GM21529 (cell line): ENCODE measurements around the gene RARG.
"Not testable (repeated sequence)": the region's sequence is repeated elsewhere in the genome, so short reads cannot be mapped to it uniquely, and the experiment has no call there.

Experiments
- ATAC-seq: cut with Tn5 transposase; IDR thresholded peaks from one replicate; pipeline ENCODE4 v1.9.1; 2021; ENCODE audit not compliant: unreplicated experiment

RARG gene

DNA sequence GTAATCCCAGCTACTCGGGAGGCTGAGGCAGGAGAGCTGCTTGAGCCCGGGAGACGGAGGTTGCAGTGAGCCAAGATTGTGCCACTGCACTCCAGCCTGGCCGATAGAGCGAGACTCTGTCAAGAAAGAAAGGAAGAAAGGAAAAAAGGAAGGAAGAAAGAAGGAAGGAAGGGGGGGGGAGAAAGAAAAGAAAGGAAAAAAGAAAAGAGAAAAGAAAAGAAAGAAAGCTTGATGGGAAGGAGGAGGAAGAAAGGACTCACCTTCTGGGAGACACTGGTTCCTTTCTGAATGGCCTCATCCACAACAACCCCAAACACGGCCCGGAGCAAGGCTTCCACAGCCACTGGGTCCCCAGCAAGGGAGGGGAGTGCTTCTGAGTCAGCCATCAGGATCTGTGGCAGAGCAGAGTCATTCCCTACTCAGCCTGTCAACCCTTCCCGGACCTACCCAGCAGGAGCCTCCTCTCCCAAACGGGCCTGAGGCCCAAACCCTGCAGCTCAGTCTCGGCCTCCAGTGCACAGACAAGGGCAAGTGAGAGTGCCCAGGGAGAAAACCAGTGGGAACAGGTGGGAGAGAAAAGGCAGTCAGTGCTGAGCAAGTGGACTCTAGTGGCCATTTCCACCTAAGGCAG is 58.8 kb downstream of the RARG start:
- ATAC-seq: no peak

GRCh38 chr12:53172352-53172751 is 59.7 kb downstream of the RARG start:
- ATAC-seq: no peak

- ATAC-seq: no peak
Observed at GRCh38 chr12:53171725-53172329, 60.2 kb downstream of the RARG start.

DNA sequence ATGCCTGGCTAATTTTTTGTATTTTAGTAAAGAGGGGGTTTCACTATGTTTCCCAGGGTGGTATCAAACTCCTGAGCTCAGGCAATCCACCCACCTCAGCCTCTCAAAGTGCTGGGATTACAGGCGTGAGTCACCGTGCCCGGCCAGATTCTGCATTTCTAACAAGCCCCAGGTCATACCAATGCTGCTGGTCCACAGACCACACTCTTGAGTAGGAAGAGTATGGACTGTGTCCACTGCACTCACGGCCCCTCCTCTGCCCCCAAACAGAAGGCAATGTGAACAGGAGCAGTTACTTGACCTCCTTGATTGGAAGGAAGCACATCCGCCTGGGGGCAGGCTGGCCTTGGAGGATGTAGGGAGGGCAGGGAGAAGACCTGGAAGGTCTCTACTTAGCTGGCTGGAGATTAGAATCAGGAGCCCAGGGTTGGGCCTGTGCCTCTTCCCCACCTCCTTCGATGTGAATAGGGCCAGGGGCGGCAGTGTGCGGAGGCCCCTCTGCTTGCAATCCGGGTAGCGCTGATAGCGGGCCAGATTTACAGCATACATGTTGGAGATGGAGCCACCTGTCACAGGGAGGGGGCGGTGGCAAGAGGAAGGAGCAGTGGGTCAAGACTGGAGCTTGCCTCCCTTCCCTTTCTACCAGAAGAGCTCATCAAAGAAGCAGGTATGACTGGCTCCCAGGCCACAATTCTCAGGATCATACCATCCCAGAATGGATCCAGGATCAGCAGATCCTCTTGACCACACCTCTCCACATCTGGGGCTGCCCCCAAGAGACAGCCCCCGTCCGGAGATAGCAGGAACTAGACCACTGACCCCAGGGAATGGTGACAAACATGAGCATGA is 60.9 kb downstream of the RARG start:
- ATAC-seq: no peak

DNA sequence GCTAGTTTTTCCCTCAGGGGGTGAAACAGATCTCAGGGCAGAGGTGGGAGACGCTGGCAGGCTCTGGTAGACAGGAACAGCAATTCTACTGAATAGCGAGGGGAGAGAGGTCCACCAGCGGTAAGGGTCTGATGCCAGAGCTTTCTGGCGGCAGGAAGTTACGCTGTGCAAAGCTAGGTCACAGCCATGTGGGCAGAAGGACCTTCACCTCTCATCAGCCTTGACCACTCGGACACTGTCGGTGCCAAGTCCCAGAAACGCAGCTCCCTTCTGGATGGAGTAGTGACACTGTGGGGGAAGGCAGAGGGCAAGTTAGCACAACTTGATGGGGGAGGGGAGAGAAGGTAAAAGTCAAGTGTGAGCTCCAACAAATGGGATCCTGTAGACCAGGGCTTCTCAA is 61.8 kb downstream of the RARG start:
- no peak for ATAC-seq

- ATAC-seq: no peak
Observed at GRCh38 chr12:53169644-53170043, 62.4 kb downstream of the RARG start.

DNA sequence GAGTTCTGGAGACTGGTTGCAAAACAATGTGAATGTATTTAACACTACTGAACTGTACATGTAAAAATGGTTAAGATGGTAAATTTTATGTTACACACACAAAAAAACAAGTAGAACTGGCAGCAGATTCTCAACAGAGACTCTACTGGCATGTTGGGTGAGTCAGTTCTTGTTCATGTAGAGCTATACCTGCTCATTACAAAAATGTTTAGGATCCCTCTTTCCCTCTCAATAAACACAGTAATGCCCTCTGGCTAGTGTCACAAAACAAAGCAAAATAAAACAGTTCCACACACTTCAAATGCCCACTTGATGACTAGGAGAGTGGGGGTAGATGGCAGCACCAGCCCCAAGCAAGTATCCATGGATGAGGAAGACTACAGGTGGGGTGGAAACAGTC is 65.2 kb downstream of the RARG start:
- ATAC-seq: no peak

GRCh38 chr12:53163008-53163407 is 69.0 kb downstream of the RARG start:
- not testable (repeated sequence) for ATAC-seq

GRCh38 chr12:53161119-53161911 is 70.7 kb downstream of the RARG start:
- no peak for ATAC-seq

DNA sequence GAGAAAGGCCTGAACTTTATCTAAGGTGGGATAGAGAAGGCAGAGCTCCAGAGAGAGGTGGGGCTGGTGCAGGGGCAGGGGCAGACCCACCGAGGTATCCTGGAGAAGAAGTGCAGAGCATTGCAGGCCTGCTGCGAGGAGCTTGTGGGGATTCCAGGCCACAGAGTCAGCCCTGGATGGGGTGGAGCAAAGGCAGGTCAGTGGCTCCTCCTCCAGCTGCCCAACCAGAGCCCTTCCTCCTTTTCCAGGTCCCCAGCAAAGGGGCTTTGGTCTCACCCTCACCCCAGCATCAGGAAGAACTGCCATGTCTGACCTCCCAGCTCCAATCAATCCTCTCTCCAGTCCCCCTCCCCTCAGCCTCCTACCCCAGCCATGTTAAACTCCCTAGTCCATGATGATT is 71.3 kb downstream of the RARG start:
- no peak for ATAC-seq
